Measurements from ENCODE around the gene ATP5MG.
"Not testable (repeated sequence)": the region's sequence is repeated elsewhere in the genome, so short reads cannot be mapped to it uniquely, and the experiment has no call there.

Gene ATP5MG

DNA sequence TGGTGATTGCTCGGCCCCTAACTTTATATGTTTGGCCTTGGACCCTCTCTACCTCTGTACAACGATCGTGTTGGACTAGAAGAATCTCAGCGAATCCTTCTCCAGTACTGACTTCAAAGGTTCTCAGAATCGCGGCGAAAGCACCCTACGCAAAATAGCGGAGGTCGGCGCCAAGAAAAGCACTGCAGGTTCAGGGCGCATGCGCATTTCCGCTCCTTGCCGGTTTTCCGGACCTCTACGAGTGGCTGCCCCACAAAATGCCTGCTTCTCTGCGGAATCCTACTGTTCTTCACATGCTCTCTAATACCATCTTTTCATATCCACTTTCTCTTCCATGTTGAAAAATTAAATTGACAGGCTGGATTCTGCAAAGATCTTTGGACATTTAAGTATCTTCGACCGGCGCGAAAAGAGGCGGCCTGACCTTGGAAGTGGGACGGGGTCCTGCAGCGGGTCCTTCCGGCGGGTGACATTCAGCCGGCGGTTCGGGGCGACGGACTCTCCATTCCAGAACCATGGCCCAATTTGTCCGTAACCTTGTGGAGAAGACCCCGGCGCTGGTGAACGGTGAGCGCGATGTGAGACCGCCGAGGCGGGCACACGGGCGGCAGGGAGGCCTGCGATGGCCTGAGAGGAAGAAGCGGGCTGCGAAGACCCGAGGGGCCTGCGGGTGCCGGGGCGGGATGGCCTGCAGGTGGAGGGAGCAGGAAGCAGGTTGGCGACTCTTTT lies at the start of gene ATP5MG:
Gene ATP5MG (plus strand): TSS at position 456 of the 729 bp plus-strand sequence. CDS start 60 bp downstream, at position 516.
- peak; percentile 77 to 90 for DNase-seq (ENCODE audit: extremely low read depth in 1 of 2, low read depth in 1 of 2)

DNA sequence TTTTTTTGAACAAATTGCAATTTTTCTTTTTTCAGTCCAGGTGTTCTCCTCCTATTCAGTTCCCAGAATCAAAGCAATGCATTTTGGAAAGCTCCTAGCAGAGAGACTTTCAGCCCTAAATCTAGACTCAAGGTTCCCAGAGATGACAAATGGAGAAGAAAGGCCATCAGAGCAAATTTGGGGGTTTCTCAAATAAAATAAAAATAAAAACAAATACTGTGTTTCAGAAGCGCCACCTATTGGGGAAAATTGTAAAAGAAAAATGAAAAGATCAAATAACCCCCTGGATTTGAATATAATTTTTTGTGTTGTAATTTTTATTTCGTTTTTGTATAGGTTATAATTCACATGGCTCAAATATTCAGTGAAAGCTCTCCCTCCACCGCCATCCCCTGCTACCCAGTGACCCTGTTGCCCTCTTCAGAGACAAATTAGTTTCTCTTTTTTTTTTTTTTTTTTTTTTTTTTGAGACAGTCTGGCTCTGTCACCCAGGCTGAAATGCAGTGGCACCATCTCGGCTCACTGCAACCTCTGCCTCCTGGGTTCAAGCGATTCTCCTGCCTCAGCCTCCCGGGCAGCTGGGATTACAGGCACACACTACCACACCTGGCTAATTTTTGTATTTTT lies 48.2 kb upstream of the ATP5MG start:
- DNase-seq (ENCODE audit: extremely low read depth in 1 of 2, low read depth in 1 of 2): no peak

- no peak for DNase-seq (ENCODE audit: extremely low read depth in 1 of 2, low read depth in 1 of 2)
These were observed 43.3 kb upstream of the ATP5MG start for GRCh38 chr11:118358071-118358470.

DNA sequence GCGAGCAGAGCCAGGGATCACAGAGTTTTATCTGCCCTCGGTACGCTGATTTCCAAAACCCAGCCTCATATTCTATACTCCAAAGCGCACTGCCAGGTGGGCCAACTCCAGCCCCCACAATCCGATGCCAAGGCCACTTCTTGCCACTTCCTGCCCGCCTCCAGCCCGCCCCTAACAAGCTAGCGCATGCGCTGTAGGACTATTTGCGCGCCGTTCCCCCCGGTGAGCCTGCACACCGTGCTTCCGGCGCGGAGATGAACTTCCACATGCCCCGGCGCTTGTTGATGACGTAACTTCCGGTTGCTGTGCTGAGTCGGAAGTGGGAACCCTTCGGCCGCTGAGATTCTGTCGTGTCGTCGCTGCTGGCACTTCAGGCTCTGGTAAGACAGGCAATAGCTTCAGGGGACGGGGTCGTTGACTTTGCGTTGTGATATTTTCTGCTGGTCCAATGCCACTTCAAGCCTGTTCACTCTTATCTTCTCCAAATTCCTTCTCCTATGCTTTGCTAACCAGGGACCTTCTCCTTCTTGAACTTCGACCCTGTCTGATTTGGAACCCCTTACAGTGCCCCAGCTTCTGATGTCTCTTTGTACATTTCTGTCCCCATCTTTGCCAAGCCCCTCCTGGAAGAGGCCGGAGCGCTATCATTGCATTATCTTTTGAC lies 42.0 kb upstream of the ATP5MG start, which contains the start of gene UBE4A:
Gene UBE4A (plus strand): TSS at position 306 of the 664 bp plus-strand sequence. CDS start 5,481 bp downstream, outside the sequence.
- peak; percentile 94 to 98 for DNase-seq (ENCODE audit: extremely low read depth in 1 of 2, low read depth in 1 of 2)

- DNase-seq (ENCODE audit: extremely low read depth in 1 of 2, low read depth in 1 of 2): no peak
These were observed 36.3 kb upstream of the ATP5MG start for GRCh38 chr11:118364956-118365615.

DNA sequence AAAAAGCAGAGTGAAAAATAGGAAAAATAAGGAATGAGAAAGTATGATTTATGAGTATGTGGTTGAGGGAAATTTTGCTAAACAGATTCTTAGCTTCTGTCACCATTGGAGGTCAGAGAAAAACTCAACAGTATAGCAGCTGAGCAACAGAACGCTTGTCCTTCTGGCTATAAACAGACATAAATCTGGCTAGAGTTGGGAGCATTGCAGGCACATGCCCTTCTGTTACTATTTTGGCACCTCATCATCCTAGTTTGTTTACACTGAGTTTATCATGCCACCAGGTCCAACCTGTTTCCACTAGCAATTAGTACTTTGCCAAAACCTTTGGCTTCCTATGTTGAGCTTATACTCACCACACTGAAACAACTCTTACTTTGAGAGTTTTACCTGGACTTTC lies 35.1 kb upstream of the ATP5MG start:
- DNase-seq (ENCODE audit: extremely low read depth in 1 of 2, low read depth in 1 of 2): no peak

DNA sequence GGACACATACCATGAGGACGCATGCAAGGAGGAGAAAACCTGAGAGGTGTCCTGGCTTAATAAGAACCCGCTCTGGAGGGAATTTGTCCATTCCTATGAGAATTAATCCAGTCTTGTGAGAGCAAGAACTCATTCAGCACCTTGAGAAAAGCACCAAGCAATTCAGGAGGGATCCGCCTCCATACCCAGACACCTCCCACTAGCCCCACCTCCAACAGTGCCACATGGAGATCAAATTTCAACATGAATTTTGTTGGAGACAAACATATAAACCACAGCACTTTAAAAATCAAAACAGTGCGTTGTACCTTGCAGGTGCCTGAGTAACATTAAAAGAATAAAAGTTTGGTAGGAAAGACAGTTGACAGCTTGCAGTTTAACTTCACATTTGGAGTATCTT lies 30.6 kb upstream of the ATP5MG start:
- DNase-seq (ENCODE audit: extremely low read depth in 1 of 2, low read depth in 1 of 2): no peak

GRCh38 chr11:118373263-118373662 lies 28.1 kb upstream of the ATP5MG start:
- no peak for DNase-seq (ENCODE audit: extremely low read depth in 1 of 2, low read depth in 1 of 2)

GRCh38 chr11:118373871-118374270 lies 27.5 kb upstream of the ATP5MG start:
- DNase-seq (ENCODE audit: extremely low read depth in 1 of 2, low read depth in 1 of 2): no peak

- no peak for DNase-seq (ENCODE audit: extremely low read depth in 1 of 2, low read depth in 1 of 2)
These were observed 26.7 kb upstream of the ATP5MG start for GRCh38 chr11:118374729-118375128.

GRCh38 chr11:118375978-118376377 lies 25.4 kb upstream of the ATP5MG start:
- DNase-seq (ENCODE audit: extremely low read depth in 1 of 2, low read depth in 1 of 2): no peak

DNA sequence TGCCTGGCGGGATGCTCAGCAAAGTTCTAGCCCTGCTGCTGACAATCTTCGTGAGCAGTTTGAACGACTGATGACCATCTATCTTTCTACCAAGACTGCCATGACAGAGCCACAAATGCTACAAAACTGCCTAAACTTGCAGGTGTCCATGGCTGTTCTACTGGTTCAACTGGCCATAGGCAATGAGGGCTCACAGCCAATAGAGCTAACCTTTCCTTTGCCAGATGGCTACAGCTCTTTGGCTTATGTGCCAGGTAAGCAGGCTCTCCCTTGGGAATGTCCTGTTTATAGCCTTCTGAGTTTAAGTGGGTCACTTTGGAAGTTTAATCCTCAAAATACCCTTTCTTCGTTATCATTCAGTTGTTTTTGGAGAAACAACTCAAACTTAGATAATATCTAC lies 21.9 kb upstream of the ATP5MG start:
- DNase-seq (ENCODE audit: extremely low read depth in 1 of 2, low read depth in 1 of 2): no peak

- DNase-seq (ENCODE audit: extremely low read depth in 1 of 2, low read depth in 1 of 2): no peak
These were observed 20.8 kb upstream of the ATP5MG start for GRCh38 chr11:118380571-118380970.

DNA sequence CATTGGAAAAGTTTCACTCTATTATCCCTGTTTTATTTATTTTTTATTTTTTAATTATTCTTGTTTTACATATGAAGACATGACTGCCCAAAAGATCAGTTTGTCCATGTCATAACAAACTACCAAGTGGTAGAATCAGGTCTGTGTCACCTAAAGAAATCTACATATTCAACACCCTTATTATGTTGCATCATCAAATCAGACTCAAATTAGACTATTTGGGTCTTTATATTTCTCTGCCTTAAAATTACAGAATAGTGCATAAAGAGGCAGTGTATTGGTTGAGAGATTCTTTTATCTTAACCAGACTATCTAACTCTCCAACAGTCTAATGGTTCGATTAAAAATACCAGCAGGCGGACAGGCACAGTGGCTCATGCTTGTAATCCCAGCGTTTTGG lies 18.5 kb upstream of the ATP5MG start:
- no peak for DNase-seq (ENCODE audit: extremely low read depth in 1 of 2, low read depth in 1 of 2)

GRCh38 chr11:118383657-118384056 lies 17.7 kb upstream of the ATP5MG start:
- no peak for DNase-seq (ENCODE audit: extremely low read depth in 1 of 2, low read depth in 1 of 2)

DNA sequence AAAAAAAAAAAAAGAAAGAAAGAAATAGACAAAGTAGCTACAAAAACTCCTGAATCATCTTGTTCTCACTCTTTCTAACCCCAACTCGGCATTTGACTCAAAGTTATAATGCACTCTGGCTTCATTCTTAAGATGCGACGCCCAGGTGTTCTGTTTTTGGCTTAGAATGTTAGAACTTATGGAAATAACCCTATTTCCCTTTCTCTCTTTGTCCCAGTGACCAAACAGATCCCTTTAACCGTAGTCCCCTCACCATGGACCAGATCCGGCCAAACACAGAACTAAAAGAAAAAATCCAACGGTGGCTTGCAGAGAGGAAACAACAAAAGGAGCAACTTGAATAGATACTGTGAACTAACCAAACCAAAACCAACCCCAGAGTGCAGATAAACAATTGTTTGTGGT lies 5.3 kb upstream of the ATP5MG start:
- no peak for DNase-seq (ENCODE audit: extremely low read depth in 1 of 2, low read depth in 1 of 2)

- DNase-seq (ENCODE audit: extremely low read depth in 1 of 2, low read depth in 1 of 2): no peak
These were observed 4.0 kb upstream of the ATP5MG start for GRCh38 chr11:118397448-118397847.

DNA sequence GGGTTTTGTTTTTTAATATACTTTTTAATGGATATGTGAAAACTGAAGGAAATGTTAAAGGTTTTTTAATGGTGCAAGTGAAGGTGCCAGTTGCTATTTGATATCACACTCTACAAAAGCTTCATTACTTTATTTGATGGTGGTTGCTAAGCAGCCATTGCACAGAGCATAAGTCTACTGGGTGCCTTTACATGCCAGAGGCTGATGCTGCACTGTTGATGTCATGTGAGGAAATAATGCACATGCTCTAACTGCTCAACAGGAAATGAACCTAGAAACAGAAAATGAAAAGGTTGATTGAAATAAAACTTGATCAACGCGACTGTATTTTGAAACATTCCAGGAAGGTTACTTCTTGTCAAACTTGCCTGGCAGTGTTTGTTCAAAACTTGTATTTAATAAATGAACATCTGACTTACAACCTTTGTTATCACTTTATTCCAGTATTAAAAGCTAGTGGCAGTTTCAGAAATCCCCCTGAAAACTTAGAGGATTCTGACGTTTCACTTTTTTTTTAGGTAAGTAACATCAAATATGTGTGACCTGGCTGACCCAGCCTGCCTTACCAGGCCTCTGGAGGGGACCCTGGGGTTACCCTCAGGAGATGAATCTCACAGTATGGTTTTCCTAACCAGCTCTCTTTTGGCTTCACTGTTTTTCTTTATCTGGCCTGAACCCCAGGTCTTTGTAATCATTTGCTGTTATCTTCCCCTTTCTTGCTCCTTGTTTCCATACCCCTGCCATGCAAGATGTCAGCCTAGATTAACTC lies 2.4 kb upstream of the ATP5MG start:
- peak in 1 of 2 donors; percentile 24 for DNase-seq (ENCODE audit: extremely low read depth in 1 of 2, low read depth in 1 of 2)

DNA sequence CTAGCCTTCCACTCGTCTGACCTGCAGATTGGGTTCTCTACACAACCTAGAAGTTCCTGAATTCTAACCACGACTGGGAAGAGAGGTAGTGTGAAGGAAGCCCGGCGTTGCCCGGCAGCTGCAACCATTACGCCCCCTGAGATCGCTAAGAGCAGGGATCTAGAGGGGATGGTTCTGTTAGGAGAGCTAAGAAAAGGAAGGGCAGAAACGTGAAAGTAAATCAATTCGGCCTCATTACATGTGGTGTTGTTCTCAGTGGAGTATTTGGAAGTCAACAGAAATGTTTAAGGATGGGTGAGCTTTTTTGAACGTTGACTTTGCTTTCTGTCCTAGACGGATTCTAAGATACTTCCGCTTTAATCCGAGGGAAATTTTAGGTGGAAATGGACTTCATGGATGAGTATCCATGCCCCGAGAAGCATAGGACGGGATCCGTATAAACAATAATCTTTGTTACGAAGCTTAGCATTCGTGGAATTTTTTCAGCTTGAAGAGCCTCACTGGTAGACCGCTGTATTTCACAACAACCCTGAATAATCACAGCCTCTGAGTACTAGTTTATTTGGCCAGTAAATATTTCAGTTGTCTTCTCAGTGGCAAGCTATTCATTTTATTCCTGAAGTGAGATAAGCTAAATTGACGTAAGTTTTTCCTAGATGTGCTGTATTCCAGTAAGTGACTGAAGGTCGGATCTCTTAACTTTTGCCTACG lies 629 bp downstream of the ATP5MG start:
- no peak for DNase-seq (ENCODE audit: extremely low read depth in 1 of 2, low read depth in 1 of 2)

GRCh38 chr11:118402594-118402993 lies 1.2 kb downstream of the ATP5MG start:
- DNase-seq (ENCODE audit: extremely low read depth in 1 of 2, low read depth in 1 of 2): not testable (repeated sequence)
